SJSA1 (cell line): ENCODE measurements around the gene STARD3. TPM values are rescaled to one million over a fixed set of nuclear protein-coding genes. Genes with fewer than 3 reads are reported as not detected.
"Not testable (repeated sequence)": the region's sequence is repeated elsewhere in the genome, so short reads cannot be mapped to it uniquely, and the experiment has no call there.

Source experiments
- DNase-seq, 2 experiments: peaks; one replicate each; pipeline ENCODE4 v3.0.0-alpha.2; 2015 to 2020; ENCODE audit warnings: low spot score in 2 of 2, low read depth in 1 of 2
- H3K27ac ChIP-seq: fragments of 250-450 bp; sonication (Bioruptor Pico); 2 replicates; pipeline ENCODE4 v1.5.1; 2020; ENCODE audit warnings: mild to moderate bottlenecking, moderate library complexity
- H3K27me3 ChIP-seq: fragments of 250-450 bp; sonication (Bioruptor Pico); replicated peaks from 2 replicates; pipeline ENCODE4 v1.5.1; 2020; ENCODE audit warnings: mild to moderate bottlenecking, moderate library complexity
- H3K36me3 ChIP-seq: fragments of 250-450 bp; sonication (Bioruptor Pico); 2 replicates; pipeline ENCODE4 v1.5.1; 2020; ENCODE audit warnings: mild to moderate bottlenecking
- H3K4me1 ChIP-seq: fragments of 250-450 bp; sonication (Bioruptor Pico); replicated peaks from 2 replicates; pipeline ENCODE4 v1.6.1; 2021; ENCODE audit warnings: mild to moderate bottlenecking
- H3K4me3 ChIP-seq: fragments of 250-450 bp; sonication (Bioruptor Pico); 2 replicates; pipeline ENCODE4 v1.5.1; 2020; ENCODE audit warnings: mild to moderate bottlenecking
- H3K9me3 ChIP-seq: fragments of 250-450 bp; sonication (Bioruptor Pico); replicated peaks from 2 replicates; pipeline ENCODE4 v1.5.1; 2020; ENCODE audit warnings: mild to moderate bottlenecking
- total RNA-seq: library from RNA; depleted of rRNA; stranded (reverse); fragments of >200 nt; shearing (Covaris generic); gene quantifications from 2 replicates; pipeline ENCODE4 v1.2.3, GENCODE V29; 2014; rRNA removed

The STARD3 gene
- total RNA-seq, 1 experiment from 2014 or later: 27.8 TPM

DNA sequence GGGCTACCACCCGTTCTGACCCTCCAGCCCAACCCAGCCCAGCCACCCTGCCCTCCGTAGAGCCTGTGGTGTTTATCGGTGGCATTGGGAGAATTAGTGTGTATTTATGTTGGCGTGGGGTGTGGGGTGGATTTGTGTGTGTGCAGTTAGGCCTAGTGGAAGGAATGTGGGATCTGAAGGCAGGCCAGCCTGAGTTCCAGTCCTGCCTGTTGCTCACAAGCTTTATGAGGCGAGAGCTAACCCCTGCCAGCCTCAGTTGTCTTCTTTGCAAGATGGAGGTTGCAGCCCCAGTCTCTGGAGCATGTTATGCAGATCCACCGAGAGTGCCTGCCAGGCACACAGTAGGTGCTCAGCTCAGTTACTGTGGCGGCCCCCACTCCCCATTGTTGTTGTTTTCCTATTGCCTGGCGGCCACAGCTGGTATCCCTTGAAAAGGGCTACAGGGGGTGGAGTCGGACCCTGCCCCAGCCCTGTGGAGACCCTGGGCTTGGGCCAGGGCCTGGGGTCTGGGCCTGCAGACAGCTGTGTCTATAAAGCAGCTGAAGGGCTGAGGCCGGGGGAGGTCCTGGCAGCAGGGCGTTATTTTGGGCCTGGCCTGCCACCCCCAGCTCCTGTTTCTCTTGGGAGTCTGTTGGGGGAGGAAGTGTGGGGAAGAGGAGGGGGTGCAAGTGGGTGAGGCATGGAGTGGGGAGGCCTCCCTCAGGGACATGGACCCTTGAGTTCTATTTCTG, 68.0 kb downstream of the STARD3 start:
- H3K27me3 ChIP-seq: no peaks in the 10 kb centered on the region
- H3K4me1 ChIP-seq: peaks cover 10% of the 10 kb centered on the region
- no peaks in the 10 kb centered on the region for H3K9me3 ChIP-seq
- peaks cover 36% of the 10 kb centered on the region for H3K36me3 ChIP-seq
- no peak overlapping the region for H3K27ac ChIP-seq
- no peak overlapping the region for H3K4me3 ChIP-seq
- no peak for DNase-seq

- Histone ChIP-seq H3K4me1 (peaks cover 10% of the 10 kb centered on the region), H3K27ac (no peak overlapping the region), H3K36me3 (peaks cover 41% of the 10 kb centered on the region), H3K27me3 (no peaks in the 10 kb centered on the region), H3K4me3 (no peak overlapping the region), H3K9me3 (no peaks in the 10 kb centered on the region)
- no peak for DNase-seq
These were observed 68.9 kb downstream of the STARD3 start for GRCh38 chr17:39705786-39706348.

DNA sequence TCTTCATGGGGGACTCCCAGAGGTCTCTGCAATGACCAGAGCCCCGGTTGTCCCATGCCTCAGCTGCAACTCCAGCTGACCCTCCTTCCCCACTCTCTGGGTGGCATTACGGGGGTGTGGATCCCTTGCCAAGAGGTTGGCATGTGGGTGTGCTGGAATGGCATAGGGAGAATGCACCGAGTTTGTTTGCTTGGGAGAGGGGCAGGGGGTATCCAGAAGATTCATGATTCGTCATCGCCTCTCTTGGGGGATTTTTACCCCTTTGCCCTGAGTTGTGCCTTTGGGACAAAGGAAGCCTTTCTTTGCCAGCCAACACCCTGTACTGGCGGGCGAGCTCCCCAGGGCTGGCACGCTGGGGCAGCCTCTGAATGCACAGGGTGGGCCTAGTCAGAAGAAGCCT, 69.4 kb downstream of the STARD3 start:
- H3K4me3 ChIP-seq: no peak overlapping the region
- H3K36me3 ChIP-seq: peaks cover 42% of the 10 kb centered on the region
- peaks cover 6% of the 10 kb centered on the region for H3K4me1 ChIP-seq
- H3K27ac ChIP-seq: no peak overlapping the region
- no peak for DNase-seq
- H3K27me3 ChIP-seq: no peaks in the 10 kb centered on the region
- H3K9me3 ChIP-seq: no peaks in the 10 kb centered on the region

- Histone ChIP-seq H3K36me3 (peaks cover 48% of the 10 kb centered on the region), H3K4me3 (no peak overlapping the region), H3K4me1 (peaks cover under 1% of the 10 kb centered on the region; the same call in 1 of the 2 replicates), H3K9me3 (no peaks in the 10 kb centered on the region), H3K27me3 (no peaks in the 10 kb centered on the region), H3K27ac (no peak overlapping the region)
- DNase-seq: no peak
These were observed 70.0 kb downstream of the STARD3 start for GRCh38 chr17:39706921-39707337.

- Histone ChIP-seq H3K9me3 (no peaks in the 10 kb centered on the region), H3K4me3 (no peak overlapping the region), H3K27me3 (no peaks in the 10 kb centered on the region), H3K27ac (no peak overlapping the region), H3K4me1 (no peaks in the 10 kb centered on the region), H3K36me3 (peaks cover 56% of the 10 kb centered on the region)
- no peak for DNase-seq
These were observed 72.5 kb downstream of the STARD3 start for GRCh38 chr17:39709319-39709997.

DNA sequence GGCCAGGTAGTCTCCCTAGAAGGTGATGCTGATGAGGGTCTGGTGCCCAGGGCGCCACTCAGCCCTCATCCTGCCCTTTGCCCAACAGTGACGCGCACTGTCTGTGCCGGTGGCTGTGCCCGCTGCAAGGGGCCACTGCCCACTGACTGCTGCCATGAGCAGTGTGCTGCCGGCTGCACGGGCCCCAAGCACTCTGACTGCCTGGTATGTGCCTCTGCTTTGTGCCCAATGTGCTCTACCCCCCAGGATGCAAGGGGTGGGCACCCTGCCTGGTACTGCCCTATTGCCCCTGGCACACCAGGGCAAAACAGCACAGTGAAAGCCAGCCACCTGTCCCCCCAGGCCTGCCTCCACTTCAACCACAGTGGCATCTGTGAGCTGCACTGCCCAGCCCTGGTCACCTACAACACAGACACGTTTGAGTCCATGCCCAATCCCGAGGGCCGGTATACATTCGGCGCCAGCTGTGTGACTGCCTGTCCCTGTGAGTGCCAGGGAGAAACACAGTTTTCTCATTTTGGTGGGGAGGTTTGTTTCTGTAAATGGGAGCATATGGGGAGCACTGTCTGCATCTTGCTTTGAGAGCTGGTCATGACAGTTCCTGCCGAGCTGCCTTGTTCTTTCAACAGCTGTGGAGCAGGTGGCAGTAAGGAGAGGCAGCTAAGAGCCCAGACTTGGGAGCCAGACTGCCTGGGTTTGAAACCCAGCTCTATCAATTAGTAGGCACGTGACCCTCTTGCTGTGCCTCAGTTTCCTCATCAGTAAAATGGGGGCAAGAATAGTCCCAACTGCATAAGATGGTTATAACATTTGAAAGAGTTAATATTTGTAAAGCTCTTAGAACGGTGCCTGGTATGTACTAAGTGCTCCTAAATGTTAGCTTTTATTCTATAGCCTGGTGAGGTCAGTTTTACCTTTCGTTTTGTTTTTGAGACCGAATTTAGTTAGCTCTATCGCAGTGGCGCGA, 73.3 kb downstream of the STARD3 start:
- no peak for DNase-seq
- Histone ChIP-seq H3K36me3 (peaks cover 58% of the 10 kb centered on the region), H3K9me3 (no peaks in the 10 kb centered on the region), H3K27me3 (no peaks in the 10 kb centered on the region), H3K27ac (no peak overlapping the region), H3K4me1 (no peaks in the 10 kb centered on the region), H3K4me3 (no peak overlapping the region)

DNA sequence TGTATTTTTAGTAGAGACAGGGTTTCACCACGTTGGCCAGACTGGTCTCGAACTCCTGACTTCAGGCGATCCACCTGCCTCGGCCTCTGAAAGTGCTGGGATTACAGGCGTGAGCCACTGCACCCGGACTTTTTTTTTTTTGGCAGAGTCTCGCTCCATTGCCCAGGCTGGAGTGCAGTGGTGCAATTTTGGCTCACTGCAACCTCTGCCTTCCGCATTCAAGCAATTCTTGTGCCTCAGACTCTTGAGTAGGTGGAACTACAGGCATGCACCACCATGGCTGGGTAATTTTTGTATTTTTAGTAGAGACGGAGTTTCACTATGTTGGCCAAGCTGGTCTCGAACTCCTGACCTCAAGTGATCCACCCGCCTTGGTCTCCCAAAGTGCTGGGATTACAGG, 74.1 kb downstream of the STARD3 start:
- DNase-seq, H3K9me3 ChIP-seq, H3K27ac ChIP-seq, H3K4me1 ChIP-seq, H3K4me3 ChIP-seq, H3K27me3 ChIP-seq: not testable (repeated sequence)
- peaks cover 66% of the 10 kb centered on the region for H3K36me3 ChIP-seq

GRCh38 chr17:39711851-39712250, 74.9 kb downstream of the STARD3 start:
- H3K4me3 ChIP-seq: no peak overlapping the region
- H3K36me3 ChIP-seq: peaks cover 73% of the 10 kb centered on the region
- no peaks in the 10 kb centered on the region for H3K4me1 ChIP-seq
- no peak overlapping the region for H3K27ac ChIP-seq
- H3K9me3 ChIP-seq: no peaks in the 10 kb centered on the region
- no peak for DNase-seq
- H3K27me3 ChIP-seq: no peaks in the 10 kb centered on the region

Other genes starting within 250 kb of the STARD3 start
- 7.5 and 10.2 TPM in 2 replicates for gene FBXL20, start 235.5 kb upstream of the STARD3 start, total RNA-seq
- 12.5 and 15.4 TPM in 2 replicates for gene MED1, start 185.9 kb upstream of the STARD3 start, total RNA-seq
- 22.8 and 33.6 TPM in 2 replicates for gene CDK12, start 175.7 kb upstream of the STARD3 start, total RNA-seq
- not detected in 2 replicates for gene NEUROD2, start 29.2 kb upstream of the STARD3 start, total RNA-seq
- gene PPP1R1B, start 10.2 kb upstream of the STARD3 start, total RNA-seq: not detected in 2 replicates
- gene TCAP, start 28.2 kb downstream of the STARD3 start, total RNA-seq: 0.11 TPM in 1 of 2 replicates, not detected in the other
- gene PNMT, start 31.3 kb downstream of the STARD3 start, total RNA-seq: not detected in 2 replicates
- 8.4 and 10.1 TPM in 2 replicates for gene PGAP3, start 50.9 kb downstream of the STARD3 start, total RNA-seq
- 16.7 and 26.8 TPM in 2 replicates for gene ERBB2, start 62.9 kb downstream of the STARD3 start, total RNA-seq
- gene MIEN1, start 93.4 kb downstream of the STARD3 start, total RNA-seq: 53.3 and 99.4 TPM in 2 replicates
- gene GRB7, start 100.8 kb downstream of the STARD3 start, total RNA-seq: not detected in 2 replicates
- gene IKZF3, start 227.2 kb downstream of the STARD3 start, total RNA-seq: under 0.01 TPM in 1 of 2 replicates, not detected in the other
- gene ZPBP2, start 231.1 kb downstream of the STARD3 start, total RNA-seq: not detected in 2 replicates